ENCODE data around the gene ARFGEF3.

Gene ARFGEF3

GRCh38 chr6:138231381-138231886 lies 69.7 kb downstream of the ARFGEF3 start:
- DNase-seq (ENCODE audit: low read depth), result no peak
- TF ChIP-seq CTCF (conservative IDR thresholded peaks at IDR 0.05; ENCODE audit: low read length), result no peak
- no peak overlapping the region for H3K4me3 ChIP-seq (ENCODE audit: low read length)

- H3K4me3 ChIP-seq (ENCODE audit: low read length), result no peak overlapping the region
- DNase-seq (ENCODE audit: low read depth), result no peak
- no peak for TF ChIP-seq CTCF (conservative IDR thresholded peaks at IDR 0.05; ENCODE audit: low read length)
Observed at GRCh38 chr6:138234363-138234762, 72.6 kb downstream of the ARFGEF3 start.

GRCh38 chr6:138235205-138235604 lies 73.5 kb downstream of the ARFGEF3 start:
- no peak for TF ChIP-seq CTCF (conservative IDR thresholded peaks at IDR 0.05; ENCODE audit: low read length)
- DNase-seq (ENCODE audit: low read depth), result no peak
- H3K4me3 ChIP-seq (ENCODE audit: low read length), result no peak overlapping the region

- no peak for TF ChIP-seq CTCF (conservative IDR thresholded peaks at IDR 0.05; ENCODE audit: low read length)
- no peak for DNase-seq (ENCODE audit: low read depth)
Observed at GRCh38 chr6:138235693-138236092, 74.0 kb downstream of the ARFGEF3 start.

GRCh38 chr6:138237463-138237862 lies 75.7 kb downstream of the ARFGEF3 start:
- no peak for TF ChIP-seq CTCF (conservative IDR thresholded peaks at IDR 0.05; ENCODE audit: low read length)
- H3K4me3 ChIP-seq (ENCODE audit: low read length), result no peak overlapping the region
- no peak for DNase-seq (ENCODE audit: low read depth)

More at GRCh38 chr6:138235693-138236092, 74.0 kb downstream of the ARFGEF3 start:
- H3K4me3 ChIP-seq (ENCODE audit: low read length), result no peak overlapping the region

GRCh38 chr6:138238368-138238767 lies 76.6 kb downstream of the ARFGEF3 start:
- TF ChIP-seq CTCF (conservative IDR thresholded peaks at IDR 0.05; ENCODE audit: low read length), result no peak
- DNase-seq (ENCODE audit: low read depth), result no peak
- H3K4me3 ChIP-seq (ENCODE audit: low read length), result no peak overlapping the region

- H3K4me3 ChIP-seq (ENCODE audit: low read length), result no peak overlapping the region
- no peak for DNase-seq (ENCODE audit: low read depth)
- no peak for TF ChIP-seq CTCF (conservative IDR thresholded peaks at IDR 0.05; ENCODE audit: low read length)
Observed at GRCh38 chr6:138239774-138240173, 78.0 kb downstream of the ARFGEF3 start.
